HCT116 (cell line): ENCODE data around the gene LRRTM4. TPM values are rescaled to one million over a fixed set of nuclear protein-coding genes. Genes with fewer than 3 reads are reported as not detected.

ENCODE experiments used
- ATAC-seq: fragments of 200-7000 bp; cut with Tn5 transposase; 2 replicates; pipeline ENCODE4 v1.9.1; 2020; ENCODE audit warnings: mild to moderate bottlenecking, moderate library complexity
- BruUV-seq: library from RNA; stranded (reverse); fragments of 400-500 nt; replicated peaks from 2 replicates; lab custom pipeline; 2021; lab: Mats Ljungman, UMichigan
- CTCF ChIA-PET: fragments of 300-600 bp; sonication (Branson Sonifier 250); formaldehyde crosslinking; loops from one replicate; lab custom pipeline; 2021; ENCODE audit warnings: antibody characterized with exemption; lab: Charles Lee
- POLR2A ChIA-PET: fragments of 300-600, 350-600 bp; sonication (Branson Sonifier 250); formaldehyde crosslinking; loops from one replicate; lab custom pipeline; 2021; ENCODE audit warnings: antibody characterized with exemption; lab: Charles Lee
- RAD21 ChIA-PET, 2 experiments: fragments of 300-600 bp; sonication (Branson Sonifier 250); formaldehyde crosslinking; loops; one replicate each; lab custom pipeline; 2023; ENCODE audit warnings: low total read pairs in 2 of 2; ENCODE audit not compliant: uncharacterized antibody in 2 of 2, unreplicated experiment in 2 of 2, low non-redundant PET in 1 of 2; lab: Charles Lee
- DNase-seq: peaks from one replicate; pipeline ENCODE4 v3.0.0-alpha.2; 2010; ENCODE audit warnings: low read depth, low spot score
- H2AFZ ChIP-seq: fragments of 200-600 bp; shearing (Covaris generic), sonication (generic); 2 replicates; pipeline ENCODE4 v1.6.1; 2017; ENCODE audit warnings: low read depth, mixed run types, mixed read lengths, antibody characterized with exemption, low read length; ENCODE audit not compliant: poor library complexity, severe bottlenecking
- H3K27ac ChIP-seq: 2 replicates; pipeline ENCODE4 v1.5.1; 2012; ENCODE audit warnings: low read depth, low read length
- H3K27me3 ChIP-seq: fragments of 200-600 bp; sonication (generic); 2 replicates; pipeline ENCODE4 v1.6.1; 2016; ENCODE audit warnings: mixed run types, low read length, mixed read lengths; ENCODE audit not compliant: insufficient read depth
- H3K36me3 ChIP-seq, 2 experiments: fragments of 200-500 bp in 1 of 2; fragments of 200-600 bp in 1 of 2; sonication (Bioruptor generic) in 1 of 2; sonication (generic) in 1 of 2; 2 replicates each; pipeline versions ENCODE4 v1.5.1 to v1.6.1; 2014 to 2016; ENCODE audit warnings: low read length in 2 of 2, inconsistent platforms in 1 of 2, mixed read lengths in 1 of 2, mixed run types in 1 of 2; ENCODE audit not compliant: insufficient read depth in 2 of 2, control insufficient read depth in 1 of 2
- H3K4me1 ChIP-seq, 2 experiments: fragments of 200-600 bp in 1 of 2; sonication (generic) in 1 of 2; 2 replicates each; pipeline versions ENCODE4 v1.5.1 to v1.6.1; 2012 to 2017; ENCODE audit warnings: low read length in 2 of 2, inconsistent platforms in 1 of 2, mild to moderate bottlenecking in 1 of 2, mixed read lengths in 1 of 2, mixed run types in 1 of 2, moderate library complexity in 1 of 2; ENCODE audit not compliant: insufficient read depth in 2 of 2, control insufficient read depth in 1 of 2
- H3K4me2 ChIP-seq: fragments of 200-600 bp; sonication (generic); 2 replicates; pipeline ENCODE4 v1.6.1; 2017; ENCODE audit warnings: mixed run types, low read length, mixed read lengths
- H3K4me3 ChIP-seq, 2 experiments: fragments of 200-600 bp in 1 of 2; sonication (generic) in 1 of 2; replicated peaks in 1 of 2; 2 replicates each; pipeline ENCODE4 v1.5.1; 2011 to 2016; ENCODE audit warnings: low read length in 2 of 2, control low read depth in 1 of 2, low read depth in 1 of 2, mild to moderate bottlenecking in 1 of 2, mixed read lengths in 1 of 2, mixed run types in 1 of 2
- H3K79me2 ChIP-seq: fragments of 200-600 bp; sonication (generic); 2 replicates; pipeline ENCODE4 v1.6.1; 2017; ENCODE audit warnings: mild to moderate bottlenecking, mixed run types, low read length, moderate library complexity, mixed read lengths; ENCODE audit not compliant: insufficient read depth
- H3K9ac ChIP-seq: fragments of 200-600 bp; sonication (generic); 2 replicates; pipeline ENCODE4 v1.6.1; 2016; ENCODE audit warnings: low read length, mixed read lengths
- H3K9me2 ChIP-seq: fragments of 200-600 bp; sonication (generic), shearing (Covaris generic); 2 replicates; pipeline ENCODE4 v1.6.1; 2017; ENCODE audit warnings: mixed run types, mild to moderate bottlenecking, moderate library complexity; ENCODE audit not compliant: insufficient read depth
- H3K9me3 ChIP-seq, 2 experiments: fragments of 200-500 bp in 1 of 2; fragments of 200-600 bp in 1 of 2; sonication (Bioruptor generic) in 1 of 2; sonication (generic) in 1 of 2; 2 replicates each; pipeline ENCODE4 v1.6.1; 2014 to 2017; ENCODE audit warnings: low read length in 2 of 2, mixed read lengths in 2 of 2, inconsistent platforms in 1 of 2, low read depth in 1 of 2, mild to moderate bottlenecking in 1 of 2, mixed run types in 1 of 2, moderate library complexity in 1 of 2; ENCODE audit not compliant: control insufficient read depth in 1 of 2, insufficient read depth in 1 of 2
- H4K20me1 ChIP-seq: fragments of 200-600 bp; sonication (generic), shearing (Covaris generic); 2 replicates; pipeline ENCODE4 v1.6.1; 2017; ENCODE audit warnings: mixed run types, mild to moderate bottlenecking, moderate library complexity; ENCODE audit not compliant: insufficient read depth
- CBX3 ChIP-seq: IDR thresholded peaks from 2 replicates; pipeline ENCODE4 v1.6.1; 2012; ENCODE audit warnings: low read depth
- EGR1 ChIP-seq: IDR thresholded peaks from 2 replicates; pipeline ENCODE4 v1.6.1; 2012; ENCODE audit warnings: low read depth
- ELF1 ChIP-seq: IDR thresholded peaks from 2 replicates; pipeline ENCODE4 v1.6.1; 2012; ENCODE audit warnings: low read depth, borderline replicate concordance
- EZH2 ChIP-seq: fragments of 200-600 bp; sonication (generic); IDR thresholded peaks from 2 replicates; pipeline ENCODE4 v1.6.1; 2017; ENCODE audit warnings: antibody characterized with exemption, mixed run types
- FOSL1 ChIP-seq: IDR thresholded peaks from 2 replicates; pipeline ENCODE4 v1.6.1; 2012; ENCODE audit warnings: low read depth
- JUND ChIP-seq: IDR thresholded peaks from 2 replicates; pipeline ENCODE4 v1.6.1; 2012
- MAX ChIP-seq: IDR thresholded peaks from 2 replicates; pipeline ENCODE4 v1.6.1; 2012
- POLR2A ChIP-seq: IDR thresholded peaks from 2 replicates; pipeline ENCODE4 v1.7.0; 2011; ENCODE audit warnings: borderline replicate concordance; ENCODE audit not compliant: insufficient read depth, insufficient read length; ENCODE audit errors: extremely low read depth
- RAD21 ChIP-seq: IDR thresholded peaks from 2 replicates; pipeline ENCODE4 v1.6.1; 2012; ENCODE audit warnings: low read depth, mild to moderate bottlenecking
- SIN3A ChIP-seq: IDR thresholded peaks from 2 replicates; pipeline ENCODE4 v1.6.1; 2012; ENCODE audit warnings: low read depth
- SP1 ChIP-seq: IDR thresholded peaks from 2 replicates; pipeline ENCODE4 v1.6.1; 2012; ENCODE audit warnings: low read depth
- SRF ChIP-seq: IDR thresholded peaks from 2 replicates; pipeline ENCODE4 v1.6.1; 2012; ENCODE audit warnings: low read depth
- TCF7L2 ChIP-seq: IDR thresholded peaks from 2 replicates; pipeline ENCODE4 v1.7.0; 2011; ENCODE audit warnings: borderline replicate concordance, inconsistent platforms; ENCODE audit not compliant: insufficient read depth, insufficient read length; ENCODE audit errors: extremely low read depth
- YY1 ChIP-seq: IDR thresholded peaks from 2 replicates; pipeline ENCODE4 v1.6.1; 2011; ENCODE audit warnings: low read length, low read depth, moderate library complexity, mild to moderate bottlenecking; ENCODE audit not compliant: insufficient replicate concordance; ENCODE audit errors: extremely low read depth
- ZFX ChIP-seq: fragments of 450-650 bp; IDR thresholded peaks from 2 replicates; pipeline ENCODE4 v1.6.1; 2017
- intact Hi-C: fragments of 100-400 bp; cut with micrococcal nuclease; formaldehyde crosslinking; loops from 2 replicates; pipeline ENCODE4 v1.10.0; 2022
- total RNA-seq: library from RNA; stranded (reverse); gene quantifications from one replicate; pipeline ENCODE4 v1.2.1, GENCODE V29; 2021; ENCODE audit not compliant: unreplicated experiment

LRRTM4 gene
- total RNA-seq, 1 experiment from 2014 or later: 0.25 TPM

DNA sequence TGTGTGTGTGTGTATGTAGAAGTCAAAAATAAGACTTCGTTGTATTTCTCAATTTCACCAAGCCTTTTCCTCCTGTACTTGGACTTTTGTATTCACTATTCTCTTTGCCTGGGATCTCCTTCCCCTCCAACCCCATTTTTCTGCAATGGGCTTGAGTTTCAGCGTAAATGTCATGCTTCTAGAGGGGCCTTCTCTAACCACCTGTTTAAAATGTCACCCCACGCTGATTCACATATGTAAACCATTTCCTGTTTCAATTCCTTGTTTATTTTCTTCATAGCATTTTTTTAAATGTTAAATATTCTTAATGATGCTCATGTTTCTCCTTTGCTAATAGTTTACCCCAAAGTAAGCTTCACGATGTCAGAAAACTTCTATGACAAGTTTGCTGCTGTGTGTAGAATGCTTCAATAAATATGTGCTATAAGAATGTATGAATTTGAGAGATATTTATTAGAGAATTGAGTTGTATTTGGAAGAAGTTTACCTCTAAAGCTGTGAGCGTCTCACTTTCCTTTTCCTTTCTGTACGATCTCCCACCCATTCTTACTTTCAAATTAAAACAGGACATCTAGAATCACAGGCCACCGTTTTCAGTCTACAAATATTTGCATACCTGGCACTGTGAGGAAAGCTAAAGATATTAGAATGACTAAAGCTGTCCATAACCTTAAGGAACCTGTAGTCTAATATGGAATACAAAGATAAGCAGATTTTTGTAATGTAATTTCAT, 762.4 kb downstream of the LRRTM4 start:
- Histone ChIP-seq H3K79me2 (no peaks in the 10 kb centered on the region), H3K9ac (no peak overlapping the region), H3K4me2 (no peak overlapping the region), H3K4me3 (no peak overlapping the region), H3K9me3 (peaks cover 15 to 36% of the 10 kb centered on the region in 2 experiments; a peak in 2 of 4 replicates), H3K4me1 (no peaks in the 10 kb centered on the region), H2AFZ (no peak overlapping the region), H3K9me2 (no peaks in the 10 kb centered on the region), H4K20me1 (no peaks in the 10 kb centered on the region), H3K27me3 (no peaks in the 10 kb centered on the region), H3K36me3 (no peaks in the 10 kb centered on the region), H3K27ac (no peak overlapping the region)
- no peak for TF ChIP-seq EGR1
- TF ChIP-seq SP1: no peak
- no peak for TF ChIP-seq RAD21
- TF ChIP-seq YY1: no peak
- no peak for TF ChIP-seq SIN3A
- no peak for TF ChIP-seq FOSL1
- no peak for TF ChIP-seq TCF7L2
- TF ChIP-seq ELF1: no peak
- no peak for TF ChIP-seq MAX
- no peak for TF ChIP-seq ZFX
- no peak for TF ChIP-seq POLR2A
- TF ChIP-seq SRF: no peak
- no peak for TF ChIP-seq CBX3
- no peak for TF ChIP-seq JUND
- no peak for TF ChIP-seq EZH2
- no TSS peak for BruUV-seq
- RAD21 ChIA-PET: no interaction called here
- POLR2A ChIA-PET: no interaction called here
- no peak for DNase-seq
- CTCF ChIA-PET: no interaction called here
- intact Hi-C loops: no loop called here
- ATAC-seq: no peak
